HEK293T (cell line): ENCODE data around the gene LGALS3BP.

ENCODE experiments used
- CTBP1 ChIP-seq: fragments of 450-650 bp; IDR thresholded peaks from 2 replicates; pipeline ENCODE4 v1.6.1; 2016; ENCODE audit warnings: borderline replicate concordance
- FOXK2 ChIP-seq: fragments of 450-650 bp; IDR thresholded peaks from 2 replicates; pipeline ENCODE4 v1.6.1; 2016; ENCODE audit warnings: mild to moderate bottlenecking
- LEF1 ChIP-seq: fragments of 450-650 bp; IDR thresholded peaks from 2 replicates; pipeline ENCODE4 v1.6.1; 2017; ENCODE audit warnings: mild to moderate bottlenecking, borderline replicate concordance
- TARDBP ChIP-seq: fragments of 450-650 bp; IDR thresholded peaks from 2 replicates; pipeline ENCODE4 v1.6.1; 2016
- ZNF384 ChIP-seq: fragments of 450-650 bp; IDR thresholded peaks from 2 replicates; pipeline ENCODE4 v1.6.1; 2016

GRCh38 chr17:78940258-78940657, 39.5 kb downstream of the LGALS3BP start:
- TF ChIP-seq TARDBP (no peak), ZNF384 (no peak), CTBP1 (no peak), FOXK2 (no peak), LEF1 (no peak)
